Breast epithelium (tissue), 3 donors: ENCODE data around the gene KIF12.

ENCODE experiments used
- CTCF ChIP-seq, 3 donors: fragments of 450-650 bp; IDR thresholded peaks; one replicate each; pipeline ENCODE4 v1.5.1; 2016 to 2017; ENCODE audit warnings: antibody characterized with exemption in 3 of 3, mild to moderate bottlenecking in 3 of 3, moderate library complexity in 3 of 3
- POLR2A ChIP-seq: fragments of 450-650 bp; IDR thresholded peaks from one replicate; pipeline ENCODE4 v1.6.1; 2016; ENCODE audit warnings: antibody characterized with exemption, mild to moderate bottlenecking, moderate library complexity
- POLR2AphosphoS5 ChIP-seq, 3 donors: sonication (generic); formaldehyde crosslinking; IDR thresholded peaks; one replicate each; pipeline ENCODE4 v1.6.1; 2017; ENCODE audit warnings: antibody characterized with exemption in 3 of 3

GRCh38 chr9:114120192-114121014 lies 21.3 kb upstream of the KIF12 start:
- TF ChIP-seq CTCF (IDR thresholded peaks at IDR 0.05) (no peak), POLR2AphosphoS5 (IDR thresholded peaks at IDR 0.05) (no peak), POLR2A (no peak)
